SU-DHL-6 (cell line): ENCODE data around the gene ZP1.

ENCODE experiments used
- H2AFZ ChIP-seq: fragments of 200-600 bp; sonication (generic); 2 replicates; pipeline ENCODE4 v1.6.1; 2014; ENCODE audit warnings: low read depth, mild to moderate bottlenecking, moderate library complexity, mixed read lengths, antibody characterized with exemption, low read length; ENCODE audit not compliant: severe bottlenecking
- H3F3A ChIP-seq: fragments of 200-600 bp; shearing (Covaris generic); 2 replicates; pipeline ENCODE4 v1.6.0; 2016; ENCODE audit warnings: antibody characterized with exemption, mild to moderate bottlenecking; ENCODE audit not compliant: insufficient read depth
- H3K27ac ChIP-seq: fragments of 200-600 bp; sonication (generic); 2 replicates; pipeline ENCODE4 v1.5.1; 2016; ENCODE audit warnings: low read depth, mild to moderate bottlenecking, low read length, moderate library complexity, mixed read lengths
- H3K27me3 ChIP-seq: fragments of 200-600 bp; sonication (generic), shearing (Covaris generic); 2 replicates; pipeline ENCODE4 v1.6.0; 2014; ENCODE audit warnings: mild to moderate bottlenecking, low read length
- H3K36me3 ChIP-seq: fragments of 200-600 bp; sonication (generic); 2 replicates; pipeline ENCODE4 v1.6.1; 2014; ENCODE audit warnings: mild to moderate bottlenecking, low read length, mixed read lengths
- H3K4me2 ChIP-seq: fragments of 300-600, 200-600 bp; shearing (Covaris generic), sonication (generic); 2 replicates; pipeline ENCODE4 v1.6.0; 2014; ENCODE audit warnings: low read length, low read depth, mild to moderate bottlenecking; ENCODE audit not compliant: poor library complexity, severe bottlenecking
- H3K4me3 ChIP-seq: fragments of 200-600 bp; sonication (generic); 2 replicates; pipeline ENCODE4 v1.5.1; 2014; ENCODE audit warnings: antibody characterized with exemption, low read length, mild to moderate bottlenecking, mixed read lengths; ENCODE audit not compliant: insufficient read depth, poor library complexity, severe bottlenecking
- H3K79me2 ChIP-seq: fragments of 200-600 bp; sonication (generic); 2 replicates; pipeline ENCODE4 v1.6.1; 2014; ENCODE audit warnings: mild to moderate bottlenecking, low read length, moderate library complexity; ENCODE audit not compliant: insufficient read depth
- H3K9ac ChIP-seq: fragments of 200-600 bp; sonication (generic); 2 replicates; pipeline ENCODE4 v1.7.0; 2014; ENCODE audit warnings: mild to moderate bottlenecking, low read length
- H3K9me2 ChIP-seq: fragments of 200-600 bp; sonication (generic); replicated peaks from 2 replicates; pipeline ENCODE4 v1.6.1; 2014; ENCODE audit warnings: low read length; ENCODE audit not compliant: insufficient read depth
- H3K9me3 ChIP-seq: fragments of 200-600 bp; sonication (generic); 2 replicates; pipeline ENCODE4 v1.6.1; 2014; ENCODE audit warnings: low read length, mixed read lengths; ENCODE audit not compliant: insufficient read depth
- H4K20me1 ChIP-seq: fragments of 200-600 bp; sonication (generic); 2 replicates; pipeline ENCODE4 v1.6.1; 2014; ENCODE audit warnings: low read depth, mild to moderate bottlenecking, antibody characterized with exemption, low read length, moderate library complexity, mixed read lengths
- CTCF ChIP-seq: fragments of 200-600 bp; sonication (generic); IDR thresholded peaks from one replicate; pipeline ENCODE4 v1.5.1; 2017; ENCODE audit warnings: antibody characterized with exemption, mild to moderate bottlenecking, low read length, moderate library complexity; ENCODE audit not compliant: insufficient read depth, poor library complexity, severe bottlenecking
- EZH2phosphoT487 ChIP-seq: fragments of 200-600 bp; sonication (generic), shearing (Covaris generic); conservative IDR thresholded peaks from 2 replicates; pipeline ENCODE4 v1.6.1; 2018; ENCODE audit warnings: mild to moderate bottlenecking, antibody characterized with exemption, low read length, moderate library complexity, mixed read lengths

Gene ZP1

GRCh38 chr11:60922906-60923305, 55.6 kb downstream of the ZP1 start:
- Histone ChIP-seq H3K9me3 (no peaks in the 10 kb centered on the region), H3K36me3 (peaks cover 7% of the 10 kb centered on the region; the same call in 1 of the 2 replicates), H4K20me1 (no peaks in the 10 kb centered on the region), H3K9me2 (no peaks in the 10 kb centered on the region), H3K4me3 (no peak overlapping the region), H3K9ac (no peak overlapping the region), H3F3A (no peaks in the 10 kb centered on the region), H3K4me2 (no peak overlapping the region), H3K27ac (no peak overlapping the region), H2AFZ (no peak overlapping the region), H3K79me2 (peaks cover 12% of the 10 kb centered on the region), H3K27me3 (no peaks in the 10 kb centered on the region)
- TF ChIP-seq CTCF, result no peak
- TF ChIP-seq EZH2phosphoT487, result no peak

GRCh38 chr11:60923326-60923725, 56.0 kb downstream of the ZP1 start:
- Histone ChIP-seq H3K27ac (no peak overlapping the region), H3K36me3 (peaks cover 7% of the 10 kb centered on the region; the same call in 1 of the 2 replicates), H3K27me3 (no peaks in the 10 kb centered on the region), H3F3A (no peaks in the 10 kb centered on the region), H3K4me2 (no peak overlapping the region), H2AFZ (no peak overlapping the region), H3K9me3 (no peaks in the 10 kb centered on the region), H3K79me2 (peaks cover 8% of the 10 kb centered on the region), H3K9ac (no peak overlapping the region), H3K9me2 (no peaks in the 10 kb centered on the region), H4K20me1 (no peaks in the 10 kb centered on the region), H3K4me3 (no peak overlapping the region)
- no peak for TF ChIP-seq EZH2phosphoT487
- no peak for TF ChIP-seq CTCF

GRCh38 chr11:60923800-60924109, 56.4 kb downstream of the ZP1 start:
- no peaks in the 10 kb centered on the region for H3F3A ChIP-seq
- no peak for TF ChIP-seq CTCF
- no peak for TF ChIP-seq EZH2phosphoT487
- peaks cover 7% of the 10 kb centered on the region; the same call in 1 of the 2 replicates for H3K36me3 ChIP-seq
- no peaks in the 10 kb centered on the region for H3K9me2 ChIP-seq
- no peaks in the 10 kb centered on the region for H3K27me3 ChIP-seq
- no peaks in the 10 kb centered on the region for H3K9me3 ChIP-seq
- no peak overlapping the region for H3K9ac ChIP-seq
- H4K20me1 ChIP-seq, result no peaks in the 10 kb centered on the region
- H2AFZ ChIP-seq, result no peak overlapping the region
- peaks cover 4% of the 10 kb centered on the region; the same call in 1 of the 2 replicates for H3K79me2 ChIP-seq
- H3K4me3 ChIP-seq, result no peak overlapping the region
- H3K4me2 ChIP-seq, result no peak overlapping the region
- no peak overlapping the region for H3K27ac ChIP-seq
